Esophagus muscularis mucosa (tissue), 4 donors: ENCODE data around the gene RAB40C. TPM values are rescaled to one million over a fixed set of nuclear protein-coding genes. Genes with fewer than 3 reads are reported as not detected.
A peak's percentile ranks its signal among the peaks of the same experiment; 100 is the strongest.

Source experiments
- DNase-seq: peaks from one replicate; pipeline ENCODE4 v3.0.0-alpha.2; 2017; ENCODE audit errors: extremely low spot score
- H3K27ac ChIP-seq, 4 donors: fragments of 200-600 bp; sonication (generic); replicated peaks in 1 of 4; 1 replicate in 3 of 4; 2 replicates in 1 of 4; pipeline ENCODE4 v1.5.1; 2016 to 2019; ENCODE audit warnings: mild to moderate bottlenecking in 1 of 4
- H3K27me3 ChIP-seq, 4 donors: fragments of 200-600 bp; sonication (generic); one replicate each; pipeline versions ENCODE4 v1.5.1 to v1.6.0; 2016 to 2019
- H3K36me3 ChIP-seq, 4 donors: fragments of 200-600 bp; sonication (generic); one replicate each; pipeline ENCODE4 v1.5.1; 2016 to 2019
- H3K4me1 ChIP-seq, 4 donors: fragments of 200-600 bp; sonication (generic); one replicate each; pipeline ENCODE4 v1.5.1; 2016 to 2019
- H3K4me3 ChIP-seq, 4 donors: fragments of 200-600 bp; sonication (generic); 1 replicate in 2 of 4; 2 replicates in 2 of 4; pipeline ENCODE4 v1.5.1; 2016 to 2019; ENCODE audit warnings: mild to moderate bottlenecking in 4 of 4, moderate library complexity in 1 of 4
- H3K9me3 ChIP-seq, 4 donors: fragments of 200-600 bp; sonication (generic); 1 replicate in 3 of 4; 2 replicates in 1 of 4; pipeline ENCODE4 v1.5.1; 2016 to 2019
- CTCF ChIP-seq, 3 experiments: fragments of 200-600 bp in 2 of 3; fragments of 450-650 bp in 1 of 3; sonication (generic) in 2 of 3; IDR thresholded peaks; one replicate each; pipeline ENCODE4 v1.5.1; 2017 to 2019; ENCODE audit warnings: antibody characterized with exemption in 3 of 3, mild to moderate bottlenecking in 2 of 3, moderate library complexity in 1 of 3
- EP300 ChIP-seq: sonication (generic); formaldehyde crosslinking; IDR thresholded peaks from one replicate; pipeline ENCODE4 v1.6.1; 2017; ENCODE audit warnings: antibody characterized with exemption
- POLR2A ChIP-seq: fragments of 450-650 bp; IDR thresholded peaks from one replicate; pipeline ENCODE4 v1.6.1; 2017; ENCODE audit warnings: antibody characterized with exemption, moderate library complexity, mild to moderate bottlenecking, low read depth
- POLR2AphosphoS5 ChIP-seq, 2 donors: sonication (generic); formaldehyde crosslinking; IDR thresholded peaks; one replicate each; pipeline ENCODE4 v1.6.1; 2017; ENCODE audit warnings: antibody characterized with exemption in 2 of 2
- WGBS: methylation state at CpG from one replicate; pipeline ENCODE4 v1.1.5; 2018; 5-methylcytosine and 5-hydroxymethylcytosine counted together
- intact Hi-C: fragments of 100-400 bp; cut with DNase I; formaldehyde crosslinking; loops from one replicate; pipeline ENCODE4 v1.15.1; 2023
- total RNA-seq, 4 donors: library from RNA; depleted of rRNA; stranded (reverse); fragments of >200 nt; gene quantifications; one replicate each; pipeline versions ENCODE4 v1.1.0 to v1.2.1, GENCODE V29; 2016

The RAB40C gene
- total RNA-seq, 4 donors from 2014 or later, result 20.8 to 25.3 (median 23.0) TPM

GRCh38 chr16:649631-650030 is 59.8 kb downstream of the RAB40C start:
- intact Hi-C loops, result no loop called here

GRCh38 chr16:651844-652243 is 62.0 kb downstream of the RAB40C start:
- intact Hi-C loops, result no loop called here
- TF ChIP-seq POLR2A (no peak), EP300 (no peak), CTCF (IDR thresholded peaks at IDR 0.05) (no peak), POLR2AphosphoS5 (IDR thresholded peaks at IDR 0.05) (no peak)

More at GRCh38 chr16:649631-650030, 59.8 kb downstream of the RAB40C start:
- Histone ChIP-seq H3K27ac (peak overlapping the region; percentile 83 to 92 (median 90)), H3K36me3 (peaks cover 0 to 32% (median 16%) of the 10 kb centered on the region in 4 donors), H3K9me3 (no peaks in the 10 kb centered on the region), H3K4me3 (peak overlapping the region; percentile 65 to 79 (median 76)), H3K27me3 (no peaks in the 10 kb centered on the region), H3K4me1 (peaks cover 42 to 62% (median 52%) of the 10 kb centered on the region in 4 donors)
- 11% methylated on average over 23 of the region's 44 CpGs for WGBS
- TF ChIP-seq POLR2AphosphoS5 (IDR thresholded peaks at IDR 0.05) (no peak), EP300 (no peak), POLR2A (no peak), CTCF (IDR thresholded peaks at IDR 0.05) (no peak)
- no peak for DNase-seq

GRCh38 chr16:652454-653305 is 62.8 kb downstream of the RAB40C start:
- H3K4me1 ChIP-seq, result peaks cover 19 to 32% (median 25%) of the 10 kb centered on the region in 4 donors
- H3K4me3 ChIP-seq, result no peak overlapping the region
- no peaks in the 10 kb centered on the region for H3K27me3 ChIP-seq
- WGBS, result 82% methylated on average over 13 of the region's 28 CpGs
- intact Hi-C loops, result no loop called here
- no peak for TF ChIP-seq POLR2A
- no peak for TF ChIP-seq EP300
- no peak for TF ChIP-seq CTCF (IDR thresholded peaks at IDR 0.05)
- TF ChIP-seq POLR2AphosphoS5 (IDR thresholded peaks at IDR 0.05), result no peak
- H3K9me3 ChIP-seq, result no peaks in the 10 kb centered on the region
- no peak overlapping the region for H3K27ac ChIP-seq
- no peak for DNase-seq
- peaks cover 0 to 56% (median 30%) of the 10 kb centered on the region in 4 donors for H3K36me3 ChIP-seq

More at GRCh38 chr16:651844-652243, 62.0 kb downstream of the RAB40C start:
- Histone ChIP-seq H3K27me3 (no peaks in the 10 kb centered on the region), H3K4me1 (peaks cover 28 to 40% (median 34%) of the 10 kb centered on the region in 4 donors), H3K9me3 (no peaks in the 10 kb centered on the region), H3K36me3 (peaks cover 0 to 52% (median 24%) of the 10 kb centered on the region in 4 donors), H3K27ac (no peak overlapping the region), H3K4me3 (no peak overlapping the region)
- WGBS, result 88% methylated on average over 15 of the region's 22 CpGs
- no peak for DNase-seq

GRCh38 chr16:654034-654433 is 64.2 kb downstream of the RAB40C start:
- TF ChIP-seq CTCF (IDR thresholded peaks at IDR 0.05), result no peak
- TF ChIP-seq POLR2AphosphoS5 (IDR thresholded peaks at IDR 0.05), result no peak
- TF ChIP-seq EP300, result no peak
- no peak for TF ChIP-seq POLR2A
- no peak for DNase-seq
- H3K36me3 ChIP-seq, result peaks cover 0 to 70% (median 40%) of the 10 kb centered on the region in 4 donors
- no peaks in the 10 kb centered on the region for H3K27me3 ChIP-seq
- H3K4me3 ChIP-seq, result no peak overlapping the region
- H3K27ac ChIP-seq, result no peak overlapping the region
- WGBS, result 91% methylated on average over 12 of the region's 12 CpGs
- peaks cover 8 to 21% (median 13%) of the 10 kb centered on the region in 4 donors for H3K4me1 ChIP-seq
- no peaks in the 10 kb centered on the region for H3K9me3 ChIP-seq
- intact Hi-C loops, result no loop called here
